Lower leg skin (tissue), 4 donors: ENCODE results near the gene LDLRAD3. TPM values are rescaled to one million over a fixed set of nuclear protein-coding genes. Genes with fewer than 3 reads are reported as not detected.

ENCODE experiments used
- DNase-seq, 2 donors: peaks; one replicate each; pipeline ENCODE4 v3.0.0-alpha.2; 2019; ENCODE audit warnings: low spot score in 2 of 2
- H3K4me3 ChIP-seq: fragments of 200-600 bp; sonication (generic); 2 replicates; pipeline ENCODE4 v1.5.1; 2017; ENCODE audit warnings: mild to moderate bottlenecking, low read depth; ENCODE audit not compliant: poor library complexity, severe bottlenecking
- CTCF ChIP-seq, 3 donors: fragments of 450-650 bp; IDR thresholded peaks; one replicate each; pipeline ENCODE4 v1.5.1; 2016; ENCODE audit warnings: antibody characterized with exemption in 3 of 3, mild to moderate bottlenecking in 3 of 3, moderate library complexity in 2 of 3
- POLR2A ChIP-seq, 2 donors: fragments of 450-650 bp; IDR thresholded peaks; one replicate each; pipeline ENCODE4 v1.6.1; 2016 to 2017; ENCODE audit warnings: antibody characterized with exemption in 2 of 2, mild to moderate bottlenecking in 1 of 2, moderate library complexity in 1 of 2
- WGBS, 2 donors: methylation state at CpG; one replicate each; pipeline ENCODE4 v1.1.5; 2018; 5-methylcytosine and 5-hydroxymethylcytosine counted together
- intact Hi-C: fragments of 100-400 bp; cut with DNase I; formaldehyde crosslinking; loops from one replicate; pipeline ENCODE4 v1.15.0; 2023; ENCODE audit warnings: low total_unique reads
- total RNA-seq, 4 donors: library from RNA; depleted of rRNA; stranded (reverse); fragments of >200 nt; gene quantifications; one replicate each; pipeline ENCODE4 v1.1.0, GENCODE V29; 2016

The LDLRAD3 gene
- total RNA-seq, 4 donors from 2014 or later: 18.6 to 42.6 (median 25.5) TPM

- TF ChIP-seq POLR2A (IDR thresholded peaks at IDR 0.05): no peak
- TF ChIP-seq CTCF (IDR thresholded peaks at IDR 0.05): no peak
- H3K4me3 ChIP-seq: no peak overlapping the region
- intact Hi-C loops: no loop called here
- no peak for DNase-seq
- 94 to 97% methylated on average over 5 of the region's 5 CpGs for WGBS, 2 donors
Measured at GRCh38 chr11:36107547-36107946, 163.7 kb downstream of the LDLRAD3 start.

GRCh38 chr11:36108881-36109589 is 165.2 kb downstream of the LDLRAD3 start:
- TF ChIP-seq POLR2A (IDR thresholded peaks at IDR 0.05) (no peak), CTCF (IDR thresholded peaks at IDR 0.05) (no peak)
- intact Hi-C loops: no loop called here
- WGBS, 2 donors: 85 to 87% methylated on average over 12 of the region's 12 CpGs
- H3K4me3 ChIP-seq: no peak overlapping the region
- DNase-seq: no peak

DNA sequence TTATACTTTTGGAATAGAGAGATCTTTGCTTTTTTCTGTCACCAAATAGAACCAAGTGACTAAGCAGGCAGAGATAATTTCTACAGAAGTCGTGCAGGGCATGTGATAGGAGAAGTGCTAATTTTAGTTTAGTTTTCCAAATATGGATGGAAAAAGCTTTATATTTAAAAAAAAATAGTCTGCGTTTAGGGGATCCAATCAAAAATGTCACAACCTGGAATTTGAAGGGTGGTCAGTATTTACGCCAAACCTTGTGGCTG is 165.7 kb downstream of the LDLRAD3 start:
- no peak for TF ChIP-seq CTCF (IDR thresholded peaks at IDR 0.05)
- TF ChIP-seq POLR2A (IDR thresholded peaks at IDR 0.05): no peak
- intact Hi-C loops: no loop called here
- H3K4me3 ChIP-seq: no peak overlapping the region
- DNase-seq: no peak
- 76 to 90% methylated on average over 3 of the region's 3 CpGs for WGBS, 2 donors

- intact Hi-C loops: no loop called here
- 75 to 81% methylated on average over 6 of the region's 6 CpGs for WGBS, 2 donors
- TF ChIP-seq POLR2A (IDR thresholded peaks at IDR 0.05): no peak
- TF ChIP-seq CTCF (IDR thresholded peaks at IDR 0.05): no peak
- no peak overlapping the region for H3K4me3 ChIP-seq
- no peak for DNase-seq
Measured at GRCh38 chr11:36109850-36110606, 166.2 kb downstream of the LDLRAD3 start.

DNA sequence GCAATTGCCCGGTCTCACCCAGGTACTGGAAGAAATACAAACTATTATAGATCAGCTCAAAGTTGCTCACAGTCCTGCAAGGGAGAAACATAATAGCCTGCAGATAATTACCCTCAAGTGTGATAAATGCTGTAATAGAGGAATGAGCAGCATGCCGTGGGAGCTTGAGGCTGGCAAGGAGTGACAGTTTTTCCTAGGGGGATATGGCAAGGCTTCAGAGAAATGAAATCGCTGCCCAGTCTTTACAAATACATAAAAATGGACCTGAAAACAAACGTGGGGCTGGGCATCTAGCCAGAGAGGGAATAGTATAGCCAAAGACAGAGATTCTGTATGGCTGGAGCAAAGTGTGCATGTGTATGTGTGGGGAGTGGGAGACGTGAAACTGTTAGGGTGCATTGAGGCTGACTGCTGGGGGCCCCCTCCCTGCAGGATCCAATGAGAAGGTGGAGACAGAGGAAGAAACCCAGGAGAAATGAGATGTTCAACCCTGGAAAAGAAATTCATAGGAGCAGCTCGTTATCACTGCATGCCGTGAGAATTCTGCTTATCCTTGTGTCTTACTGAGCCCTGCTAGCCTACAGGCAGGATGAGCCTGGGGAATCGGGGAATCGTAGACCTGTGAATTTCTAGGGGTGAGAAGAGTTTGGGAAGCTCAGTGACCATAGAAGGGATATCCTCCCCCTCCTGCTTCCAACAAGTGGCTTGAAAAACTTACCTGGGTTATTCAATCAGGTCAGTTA is 167.0 kb downstream of the LDLRAD3 start:
- 66 to 69% methylated on average over 9 of the region's 9 CpGs for WGBS, 2 donors
- intact Hi-C loops: no loop called here
- TF ChIP-seq CTCF (IDR thresholded peaks at IDR 0.05) (no peak), POLR2A (IDR thresholded peaks at IDR 0.05) (no peak)
- DNase-seq: no peak
- H3K4me3 ChIP-seq: no peak overlapping the region
